Measurements from ENCODE around the gene CETN1. TPM values are rescaled to one million over a fixed set of nuclear protein-coding genes. Genes with fewer than 3 reads are reported as not detected.

CETN1 gene
- total and polyA plus RNA-seq, 2 of the 13 experiments (the other 11 are each of a cell fraction or from before 2014, with no cell fraction given): not detected

- no peak for TF ChIP-seq ZNF564 (CRISPR knock-in tag; IDR thresholded peaks at IDR 0.05)
- no peak for TF ChIP-seq SOX5 (CRISPR knock-in tag; IDR thresholded peaks at IDR 0.05; ENCODE audit: borderline replicate concordance)
- no peak for TF ChIP-seq CBFB (CRISPR knock-in tag; IDR thresholded peaks at IDR 0.05)
- TF ChIP-seq BHLHE40 (IDR thresholded peaks at IDR 0.05; ENCODE audit: low read length): no peak
- TF ChIP-seq ZNF768 (CRISPR knock-in tag; IDR thresholded peaks at IDR 0.05): no peak
- no peak for TF ChIP-seq SRF (IDR thresholded peaks at IDR 0.05; ENCODE audit: low read depth, low read length)
- TF ChIP-seq ZNF614 (CRISPR knock-in tag; IDR thresholded peaks at IDR 0.05; ENCODE audit: borderline replicate concordance): no peak
- TF ChIP-seq ZNF234 (CRISPR knock-in tag; conservative IDR thresholded peaks at IDR 0.05): no peak
- TF ChIP-seq ZNF317 (CRISPR knock-in tag; IDR thresholded peaks at IDR 0.05): no peak
- no peak for TF ChIP-seq ETV5 (CRISPR knock-in tag; IDR thresholded peaks at IDR 0.05; ENCODE audit: borderline replicate concordance)
- no peak for TF ChIP-seq RFXANK (CRISPR knock-in tag; IDR thresholded peaks at IDR 0.05)
- no peak for TF ChIP-seq CREBL2 (CRISPR knock-in tag; IDR thresholded peaks at IDR 0.05; ENCODE audit: borderline replicate concordance)
- no peak for TF ChIP-seq GABPA (IDR thresholded peaks at IDR 0.05; ENCODE audit: low read depth, low read length)
- TF ChIP-seq GABPA (CRISPR knock-in tag; IDR thresholded peaks at IDR 0.05; ENCODE audit: low read depth): no peak
Observed at GRCh38 chr18:607930-608329, 27.8 kb downstream of the CETN1 start (continued).

GRCh38 chr18:610214-610928, 30.2 kb downstream of the CETN1 start:
- Histone ChIP-seq H3K4me3 (replicated peaks in 1 of 3; ENCODE audit: insufficient read depth in 1 of 3, low read depth in 2 of 3, low read length in 3 of 3) (no peak overlapping the region), H3K4me2 (ENCODE audit: low read depth, low read length) (no peak overlapping the region), H3K79me2 (ENCODE audit: insufficient read depth, low read length) (no peaks in the 10 kb centered on the region), H2AFZ (ENCODE audit: low read length) (no peak overlapping the region), H3K9ac (ENCODE audit: insufficient read depth, low read depth, low read length) (no peak overlapping the region), H3K27ac (ENCODE audit: extremely low read length, insufficient read depth, low read length) (no peak overlapping the region), H3K9me3 (ENCODE audit: low read length) (no peaks in the 10 kb centered on the region), H3K27me3 (ENCODE audit: control insufficient read depth in 1 of 2, insufficient read depth in 2 of 2, low read length in 2 of 2) (no peaks in the 10 kb centered on the region; a peak in 2 of 5 replicates), H3K36me3 (replicated peaks in 1 of 2; ENCODE audit: control insufficient read depth in 1 of 2, insufficient read depth in 2 of 2, low read length in 2 of 2) (no peaks in the 10 kb centered on the region), H4K20me1 (ENCODE audit: insufficient read depth, low read length) (no peaks in the 10 kb centered on the region), H3K4me1 (ENCODE audit: insufficient read depth, low read length) (0 out of 2 replicates have a peak, but pooled peaks cover 1% of the 10 kb centered on the region)
- intact Hi-C loops (cut with micrococcal nuclease; ENCODE audit: unreplicated experiment): no loop called here
- no TSS peak for BruUV-seq (replicated peaks)
- no peak for ATAC-seq
- ChIA-PET CTCF (ENCODE audit: low intra/inter-chr PET ratio, low total read pairs) (no interaction called here), POLR2A (no interaction called here)
- no peak for FAIRE-seq
- in situ Hi-C loops (cut with HindIII; ENCODE audit: extremely low pct_ligation_motif_present, low pct_unique_long_range_greater_than_20kb): loop anchor here (10.0 to 25.0 kb wide), 2 partner anchors 227 to 336 kb away; no protein-coding TSS in a partner anchor
- no peak for DNase-seq (ENCODE audit: low spot score)
- WGBS (ENCODE audit: low lambda C conversion rate): 48% methylated on average over 15 of the region's 15 CpGs
- TF ChIP-seq ZKSCAN5 (CRISPR knock-in tag; IDR thresholded peaks at IDR 0.05) (no peak), TP53 (CRISPR knock-in tag; conservative IDR thresholded peaks at IDR 0.05) (no peak), ARNTL (CRISPR knock-in tag; IDR thresholded peaks at IDR 0.05) (no peak), TRIM24 (CRISPR knock-in tag; IDR thresholded peaks at IDR 0.05) (no peak), CHCHD3 (CRISPR knock-in tag; IDR thresholded peaks at IDR 0.05) (no peak), ELF4 (CRISPR knock-in tag; IDR thresholded peaks at IDR 0.05; ENCODE audit: borderline replicate concordance) (no peak), ZFX (CRISPR knock-in tag; IDR thresholded peaks at IDR 0.05; ENCODE audit: low read depth) (no peak), ZNF724P (CRISPR knock-in tag; IDR thresholded peaks at IDR 0.05; ENCODE audit: borderline replicate concordance) (no peak), ZNF12 (CRISPR knock-in tag; IDR thresholded peaks at IDR 0.05) (no peak), HNRNPL (IDR thresholded peaks at IDR 0.05; ENCODE audit: low read depth, low read length) (no peak), ZNF598 (CRISPR knock-in tag; IDR thresholded peaks at IDR 0.05; ENCODE audit: borderline replicate concordance) (no peak)

Data from HepG2 (cell line).